OCI-LY7 (cell line): ENCODE measurements around the gene CSNK2A2. TPM values are rescaled to one million over a fixed set of nuclear protein-coding genes. Genes with fewer than 3 reads are reported as not detected.

Experiments
- Bru-seq: library from RNA; stranded (reverse); fragments of 400-500 nt; gene quantifications from one replicate; lab custom pipeline; 2021; lab: Mats Ljungman, UMichigan
- BruChase-seq, 2 experiments: library from RNA; stranded (reverse); fragments of 400-500 nt; gene quantifications; one replicate each; lab custom pipeline; 2021; lab: Mats Ljungman, UMichigan
- BruUV-seq: library from RNA; stranded (reverse); fragments of 400-500 nt; replicated peaks from 2 replicates; lab custom pipeline; 2021; lab: Mats Ljungman, UMichigan
- CTCF ChIA-PET: fragments of 300-600 bp; sonication (Branson Sonifier 250); formaldehyde crosslinking; loops from one replicate; lab custom pipeline; 2022; ENCODE audit warnings: antibody characterized with exemption; ENCODE audit not compliant: unreplicated experiment; lab: Charles Lee
- POLR2A ChIA-PET: fragments of 300-600 bp; sonication (Branson Sonifier 250); formaldehyde crosslinking; loops from one replicate; lab custom pipeline; 2022; ENCODE audit warnings: antibody characterized with exemption; lab: Charles Lee
- DNase-seq: peaks from one replicate; pipeline ENCODE4 v3.0.0-alpha.2; 2015; ENCODE audit warnings: low spot score
- H2AFZ ChIP-seq: fragments of 200-600 bp; sonication (generic), shearing (Covaris generic); 2 replicates; pipeline ENCODE4 v1.6.1; 2014; ENCODE audit warnings: mild to moderate bottlenecking, antibody characterized with exemption, low read length, moderate library complexity
- H3K27ac ChIP-seq: fragments of 200-600 bp; sonication (generic); 2 replicates; pipeline ENCODE4 v1.5.1; 2014; ENCODE audit warnings: mixed run types, low read depth, mild to moderate bottlenecking, moderate library complexity, low read length, inconsistent platforms; ENCODE audit not compliant: poor library complexity, severe bottlenecking
- H3K36me3 ChIP-seq: fragments of 200-600 bp; sonication (generic); 2 replicates; pipeline ENCODE4 v1.6.1; 2014; ENCODE audit warnings: mild to moderate bottlenecking, antibody characterized with exemption, low read length, moderate library complexity, mixed read lengths; ENCODE audit not compliant: insufficient read depth
- H3K4me1 ChIP-seq: fragments of 200-600 bp; sonication (generic); 2 replicates; pipeline ENCODE4 v1.5.1; 2014; ENCODE audit warnings: mild to moderate bottlenecking, low read length; ENCODE audit not compliant: insufficient read depth, poor library complexity, severe bottlenecking
- H3K4me2 ChIP-seq: fragments of 200-600 bp; sonication (generic); 2 replicates; pipeline ENCODE4 v1.6.1; 2014; ENCODE audit warnings: mild to moderate bottlenecking, low read length
- H3K4me3 ChIP-seq: fragments of 200-600 bp; sonication (generic); 2 replicates; pipeline ENCODE4 v1.5.1; 2014; ENCODE audit warnings: mild to moderate bottlenecking, low read depth, low read length; ENCODE audit not compliant: poor library complexity, severe bottlenecking
- H3K79me2 ChIP-seq: fragments of 200-600 bp; sonication (generic); 2 replicates; pipeline ENCODE4 v1.6.1; 2016; ENCODE audit warnings: low read depth, mild to moderate bottlenecking, low read length, moderate library complexity, mixed read lengths; ENCODE audit not compliant: insufficient read depth
- H3K9me2 ChIP-seq: fragments of 200-600 bp; sonication (generic); 2 replicates; pipeline ENCODE4 v1.6.1; 2016; ENCODE audit warnings: mild to moderate bottlenecking, low read length, mixed read lengths; ENCODE audit not compliant: insufficient read depth
- H3K9me3 ChIP-seq: fragments of 200-600 bp; sonication (generic); 2 replicates; pipeline ENCODE4 v1.6.1; 2014; ENCODE audit warnings: mild to moderate bottlenecking, mixed run types, low read length, mixed read lengths
- H4K20me1 ChIP-seq: fragments of 200-600 bp; sonication (generic); 2 replicates; pipeline ENCODE4 v1.6.1; 2014; ENCODE audit warnings: mild to moderate bottlenecking, antibody characterized with exemption, low read length, moderate library complexity, mixed read lengths; ENCODE audit not compliant: insufficient read depth
- EZH2phosphoT487 ChIP-seq: fragments of 200-600 bp; sonication (generic); IDR thresholded peaks from 2 replicates; pipeline ENCODE4 v1.6.1; 2018; ENCODE audit warnings: low read depth, borderline replicate concordance, mild to moderate bottlenecking, mixed run types, antibody characterized with exemption, low read length, moderate library complexity, mixed read lengths
- intact Hi-C: fragments of 100-400 bp; cut with micrococcal nuclease; formaldehyde crosslinking; loops from one replicate; pipeline ENCODE4 v1.10.0; 2022; ENCODE audit not compliant: unreplicated experiment
- long read RNA-seq: library from polyadenylated mRNA; stranded (forward); transcript quantifications from one replicate; pipeline ENCODE4 v2.0.0, GENCODE V29; 2022
- total RNA-seq, 2 experiments: library from RNA; depleted of rRNA in 1 of 2; stranded (reverse); fragments of >200 nt in 1 of 2; shearing (Covaris generic) in 1 of 2; gene quantifications; 2 replicates each; pipeline ENCODE4 v1.2.3, GENCODE V29; 2014 to 2022
- TF ChIP-seq, protein P1 (sequence below): fragments of 200-600 bp; sonication (generic); conservative IDR thresholded peaks from 2 replicates; pipeline ENCODE4 v1.5.1; 2014; ENCODE audit warnings: mild to moderate bottlenecking, antibody characterized with exemption, low read length, moderate library complexity, mixed read lengths

Gene CSNK2A2
- total RNA-seq (2014; rRNA removed; shearing (Covaris generic)) (20.6 and 28.7 TPM in 2 replicates), total RNA-seq (2022) (105 and 106 TPM in 2 replicates), Bru-seq, nascent RNA (percentile 91 among the genes with signal in this experiment), BruChase-seq, experiment 1, labeled RNA remaining after a 6-hour chase (percentile 95 among the genes with signal in this experiment), BruChase-seq, experiment 2, labeled RNA remaining after a 2-hour chase (percentile 93 among the genes with signal in this experiment)
- long read RNA-seq, transcript CSNK2A2-201 (12 exons, 1,701 nt), result major isoform, 12 of 37 reads
- long read RNA-seq, partial matches to known transcripts, result 9 of 37 reads
- long read RNA-seq, other reads (novel, unspliced or antisense), result 16 of 37 reads

DNA sequence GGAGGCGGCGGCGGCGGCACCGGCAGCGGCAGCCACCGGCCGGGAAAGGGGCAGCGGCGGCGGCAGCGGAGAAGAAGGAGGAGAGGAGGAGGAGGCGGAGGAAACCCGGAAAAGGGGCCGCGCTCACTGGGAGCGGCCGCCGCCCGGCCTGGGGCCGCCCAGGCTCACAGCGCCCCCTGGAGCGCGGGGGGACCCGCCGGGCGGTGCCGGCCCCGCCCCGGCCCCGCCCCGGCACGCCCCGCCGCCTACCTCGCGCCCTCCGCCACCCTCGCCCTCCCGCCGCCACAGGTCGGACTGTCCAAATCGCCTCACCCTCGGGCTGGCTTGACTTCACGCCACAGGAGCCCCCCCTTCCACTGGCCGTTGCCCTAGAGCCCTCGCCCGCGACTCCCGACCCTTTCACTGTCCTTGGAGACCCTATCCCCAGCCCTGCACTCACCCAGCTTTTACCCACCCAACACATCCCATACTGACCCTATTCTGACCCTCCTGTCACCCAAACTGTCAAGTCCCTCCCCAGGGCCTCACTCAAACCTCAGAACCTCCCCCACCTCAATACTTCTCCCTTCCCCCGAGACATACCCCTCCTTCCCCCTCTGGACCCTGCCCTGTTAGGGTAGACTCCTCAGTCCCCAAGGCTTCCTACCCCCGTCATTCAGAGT is at the start of gene CSNK2A2:
TSS of gene CSNK2A2 (minus strand) at position 85 of the 662 bp plus-strand sequence. CDS start 370 bp downstream, outside the sequence.
- Histone ChIP-seq H3K9me3 (no peaks in the 10 kb centered on the region), H4K20me1 (0 out of 2 replicates have a peak, but pooled peaks cover 3% of the 10 kb centered on the region), H3K36me3 (peaks cover 33% of the 10 kb centered on the region), H3K9me2 (no peaks in the 10 kb centered on the region), H3K79me2 (peaks cover 38% of the 10 kb centered on the region; the same call in 1 of the 2 replicates), H3K27ac (no peak within 1 kb of the TSS), H3K4me2 (peak within 1 kb of the TSS; percentile 93), H2AFZ (peak within 1 kb of the TSS; percentile 98), H3K4me1 (peaks cover 14% of the 10 kb centered on the region), H3K4me3 (peak within 1 kb of the TSS; percentile 81)
- CTCF ChIA-PET, result no interaction called here
- DNase-seq, result peak; percentile 88
- intact Hi-C loops, result loop anchor here (5.0 kb wide), 1 partner anchor 171 kb away; the partner anchor contains the start of gene MMP15
- BruUV-seq, result no TSS peak
- no peak for TF ChIP-seq EZH2phosphoT487
- POLR2A ChIA-PET, result interaction anchor here (0.6 to 0.9 kb wide), 3 partner anchors 69 to 463 kb away, joined by 3 to 9 read pairs (median 8); no protein-coding TSS in a partner anchor

DNA sequence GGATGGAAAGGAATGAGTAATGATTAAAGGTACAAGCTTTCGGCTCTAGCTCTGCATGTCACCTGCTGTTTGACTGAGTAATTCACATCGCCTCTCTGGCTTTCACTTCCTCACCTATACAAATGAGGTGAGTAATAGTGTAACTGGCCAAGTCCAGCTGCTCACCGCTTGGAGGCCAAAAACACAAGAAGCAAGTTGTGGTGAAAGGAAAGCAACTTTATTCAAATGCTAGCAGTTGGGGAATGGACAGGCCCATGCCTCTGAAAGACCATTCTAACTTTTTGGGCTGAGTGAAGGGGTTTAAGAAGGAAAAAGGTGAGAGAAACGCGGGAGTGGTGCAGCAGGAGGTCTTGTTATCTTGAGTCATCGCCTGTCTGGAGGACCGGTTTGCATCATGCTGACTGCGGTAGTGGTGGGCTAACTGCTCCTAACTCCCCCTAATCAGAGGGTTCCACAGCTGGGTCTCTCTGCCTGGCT is 45.7 kb upstream of the CSNK2A2 start:
- H3K27ac ChIP-seq, result peak overlapping the region; percentile 0
- no peak for TF ChIP-seq EZH2phosphoT487
- TF ChIP-seq, protein P1, sequence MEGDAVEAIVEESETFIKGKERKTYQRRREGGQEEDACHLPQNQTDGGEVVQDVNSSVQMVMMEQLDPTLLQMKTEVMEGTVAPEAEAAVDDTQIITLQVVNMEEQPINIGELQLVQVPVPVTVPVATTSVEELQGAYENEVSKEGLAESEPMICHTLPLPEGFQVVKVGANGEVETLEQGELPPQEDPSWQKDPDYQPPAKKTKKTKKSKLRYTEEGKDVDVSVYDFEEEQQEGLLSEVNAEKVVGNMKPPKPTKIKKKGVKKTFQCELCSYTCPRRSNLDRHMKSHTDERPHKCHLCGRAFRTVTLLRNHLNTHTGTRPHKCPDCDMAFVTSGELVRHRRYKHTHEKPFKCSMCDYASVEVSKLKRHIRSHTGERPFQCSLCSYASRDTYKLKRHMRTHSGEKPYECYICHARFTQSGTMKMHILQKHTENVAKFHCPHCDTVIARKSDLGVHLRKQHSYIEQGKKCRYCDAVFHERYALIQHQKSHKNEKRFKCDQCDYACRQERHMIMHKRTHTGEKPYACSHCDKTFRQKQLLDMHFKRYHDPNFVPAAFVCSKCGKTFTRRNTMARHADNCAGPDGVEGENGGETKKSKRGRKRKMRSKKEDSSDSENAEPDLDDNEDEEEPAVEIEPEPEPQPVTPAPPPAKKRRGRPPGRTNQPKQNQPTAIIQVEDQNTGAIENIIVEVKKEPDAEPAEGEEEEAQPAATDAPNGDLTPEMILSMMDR, result 0 out of 2 replicates have a peak, but pooled peaks have one; percentile 32
- peak overlapping the region; percentile 55 for H3K4me2 ChIP-seq
- H3K4me1 ChIP-seq, result peaks cover 19% of the 10 kb centered on the region
- H3K4me3 ChIP-seq, result peak overlapping the region; percentile 37
- intact Hi-C loops, result no loop called here
- peak overlapping the region; percentile 91 for H2AFZ ChIP-seq
- no peaks in the 10 kb centered on the region for H3K36me3 ChIP-seq
- H3K9me3 ChIP-seq, result no peaks in the 10 kb centered on the region
- ChIA-PET POLR2A (interaction anchor here (0.7 to 1.8 kb wide), 5 partner anchors 11 to 98 kb away, joined by 3 to 5 read pairs (median 3); no protein-coding TSS in a partner anchor), CTCF (interaction anchor here (0.6 to 1.0 kb wide), 2 partner anchors 24 to 209 kb away, joined by 3 read pairs; no protein-coding TSS in a partner anchor)
- no peaks in the 10 kb centered on the region for H4K20me1 ChIP-seq
- peak; percentile 83 for DNase-seq
- no peaks in the 10 kb centered on the region for H3K79me2 ChIP-seq
- no peaks in the 10 kb centered on the region for H3K9me2 ChIP-seq
- BruUV-seq, result no TSS peak

DNA sequence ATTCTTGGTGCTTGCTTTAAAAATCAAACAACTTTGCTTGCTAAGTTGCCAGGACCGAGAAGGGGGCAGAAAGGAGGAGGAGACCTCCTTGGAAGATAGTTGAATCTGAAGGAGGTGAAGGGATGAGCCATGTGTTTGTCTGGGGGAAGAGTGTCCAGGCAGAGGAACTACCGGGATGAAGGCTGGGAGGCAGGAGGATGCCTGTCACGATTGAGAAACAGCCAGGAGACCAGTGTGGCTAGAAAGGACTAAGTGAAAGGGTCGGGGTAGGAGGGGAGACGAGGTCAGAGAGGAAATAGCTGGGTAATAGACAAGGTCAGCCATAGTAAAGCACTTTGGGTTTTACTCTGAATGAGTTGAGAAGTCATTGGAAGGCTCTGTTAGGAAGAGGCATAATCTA is 38.9 kb upstream of the CSNK2A2 start:
- ChIA-PET POLR2A (interaction anchor here (0.9 kb wide), 1 partner anchor 13 kb away, joined by 3 read pairs; a partner anchor contains a TSS), CTCF (no interaction called here)
- TF ChIP-seq EZH2phosphoT487, result no peak
- TF ChIP-seq, protein P1, result no peak
- Histone ChIP-seq H3K36me3 (no peaks in the 10 kb centered on the region), H3K4me2 (peak overlapping the region; percentile 86; the same call in 1 of the 2 replicates), H3K4me1 (peaks cover 5% of the 10 kb centered on the region), H3K27ac (no peak overlapping the region), H3K79me2 (no peaks in the 10 kb centered on the region), H3K9me3 (no peaks in the 10 kb centered on the region), H3K9me2 (no peaks in the 10 kb centered on the region), H2AFZ (peak overlapping the region; percentile 99; the same call in 1 of the 2 replicates), H3K4me3 (no peak overlapping the region), H4K20me1 (no peaks in the 10 kb centered on the region)
- intact Hi-C loops, result no loop called here
- no TSS peak for BruUV-seq
- no peak for DNase-seq
